NT2/D1 (cell line): ENCODE data around the gene CPSF3.

ENCODE experiments used
- DNase-seq: peaks from one replicate; pipeline ENCODE4 v3.0.0-alpha.2; 2011; ENCODE audit warnings: low read depth, low spot score
- H3K27me3 ChIP-seq: 2 replicates; pipeline ENCODE4 v1.6.0; 2011; ENCODE audit warnings: mild to moderate bottlenecking; ENCODE audit not compliant: insufficient read length, insufficient read depth
- H3K36me3 ChIP-seq: 2 replicates; pipeline ENCODE4 v1.6.1; 2011; ENCODE audit warnings: mild to moderate bottlenecking, low read length, mixed read lengths; ENCODE audit not compliant: insufficient read depth, insufficient read length
- H3K4me1 ChIP-seq: 2 replicates; pipeline ENCODE4 v1.5.1; 2011; ENCODE audit not compliant: insufficient read depth, insufficient read length
- H3K4me3 ChIP-seq: 2 replicates; pipeline ENCODE4 v1.5.1; 2011; ENCODE audit warnings: low read depth; ENCODE audit not compliant: insufficient read length
- H3K9ac ChIP-seq: 2 replicates; pipeline ENCODE4 v1.6.0; 2011; ENCODE audit warnings: low read depth; ENCODE audit not compliant: insufficient read length
- H3K9me3 ChIP-seq: 2 replicates; pipeline ENCODE4 v1.5.1; 2011; ENCODE audit warnings: mild to moderate bottlenecking, low read length; ENCODE audit not compliant: insufficient read depth
- SUZ12 ChIP-seq: IDR thresholded peaks from 2 replicates; pipeline ENCODE4 v1.6.1; 2011; ENCODE audit not compliant: insufficient read length, insufficient read depth; ENCODE audit errors: extremely low read depth
- YY1 ChIP-seq: IDR thresholded peaks from 2 replicates; pipeline ENCODE4 v1.6.1; 2011; ENCODE audit not compliant: insufficient read length, insufficient read depth
- ZNF274 ChIP-seq: IDR thresholded peaks from 2 replicates; pipeline ENCODE4 v1.6.1; 2011; ENCODE audit warnings: mild to moderate bottlenecking, low read depth, low read length

Gene CPSF3

GRCh38 chr2:9398881-9399780 lies 24.3 kb upstream of the CPSF3 start:
- Histone ChIP-seq H3K36me3 (peaks cover 11% of the 10 kb centered on the region), H3K27me3 (no peaks in the 10 kb centered on the region), H3K9me3 (no peaks in the 10 kb centered on the region), H3K9ac (no peak overlapping the region), H3K4me3 (no peak overlapping the region), H3K4me1 (no peaks in the 10 kb centered on the region)
- no peak for TF ChIP-seq SUZ12
- no peak for TF ChIP-seq ZNF274
- TF ChIP-seq YY1: no peak
- DNase-seq: no peak

- TF ChIP-seq SUZ12: no peak
- no peak for TF ChIP-seq YY1
- TF ChIP-seq ZNF274: no peak
- Histone ChIP-seq H3K4me3 (no peak overlapping the region), H3K9me3 (no peaks in the 10 kb centered on the region), H3K4me1 (no peaks in the 10 kb centered on the region), H3K27me3 (no peaks in the 10 kb centered on the region), H3K36me3 (peaks cover 11% of the 10 kb centered on the region), H3K9ac (no peak overlapping the region)
- no peak for DNase-seq
These were observed 23.0 kb upstream of the CPSF3 start for GRCh38 chr2:9400268-9401058.

- H3K9ac ChIP-seq: no peak overlapping the region
- H3K4me1 ChIP-seq: no peaks in the 10 kb centered on the region
- no peaks in the 10 kb centered on the region for H3K9me3 ChIP-seq
- no peak overlapping the region for H3K4me3 ChIP-seq
- no peaks in the 10 kb centered on the region for H3K27me3 ChIP-seq
- no peak for DNase-seq
- TF ChIP-seq ZNF274: no peak
- no peak for TF ChIP-seq SUZ12
- TF ChIP-seq YY1: no peak
- peaks cover 15% of the 10 kb centered on the region for H3K36me3 ChIP-seq
These were observed 22.4 kb upstream of the CPSF3 start for GRCh38 chr2:9401059-9401547.

- H3K4me1 ChIP-seq: no peaks in the 10 kb centered on the region
- peaks cover 19% of the 10 kb centered on the region for H3K36me3 ChIP-seq
- no peak overlapping the region for H3K4me3 ChIP-seq
- no peak for DNase-seq
- no peak for TF ChIP-seq YY1
- TF ChIP-seq SUZ12: no peak
- H3K9me3 ChIP-seq: no peaks in the 10 kb centered on the region
- H3K27me3 ChIP-seq: no peaks in the 10 kb centered on the region
- no peak overlapping the region for H3K9ac ChIP-seq
These were observed 21.6 kb upstream of the CPSF3 start for GRCh38 chr2:9401646-9402371.

GRCh38 chr2:9403924-9404323 lies 19.5 kb upstream of the CPSF3 start:
- Histone ChIP-seq H3K27me3 (no peaks in the 10 kb centered on the region), H3K9me3 (no peaks in the 10 kb centered on the region), H3K4me1 (no peaks in the 10 kb centered on the region), H3K36me3 (peaks cover 39% of the 10 kb centered on the region), H3K9ac (no peak overlapping the region), H3K4me3 (no peak overlapping the region)
- TF ChIP-seq SUZ12: no peak
- no peak for TF ChIP-seq ZNF274
- TF ChIP-seq YY1: no peak
- DNase-seq: no peak

GRCh38 chr2:9404451-9404850 lies 19.0 kb upstream of the CPSF3 start:
- no peak for DNase-seq
- H3K27me3 ChIP-seq: no peaks in the 10 kb centered on the region
- H3K9ac ChIP-seq: no peak overlapping the region
- no peak for TF ChIP-seq SUZ12
- no peak for TF ChIP-seq YY1
- no peak for TF ChIP-seq ZNF274
- no peaks in the 10 kb centered on the region for H3K4me1 ChIP-seq
- H3K9me3 ChIP-seq: no peaks in the 10 kb centered on the region
- peaks cover 42% of the 10 kb centered on the region for H3K36me3 ChIP-seq
- no peak overlapping the region for H3K4me3 ChIP-seq

- H3K4me1 ChIP-seq: no peaks in the 10 kb centered on the region
- TF ChIP-seq YY1: no peak
- no peak for TF ChIP-seq SUZ12
- no peak for TF ChIP-seq ZNF274
- H3K4me3 ChIP-seq: no peak overlapping the region
- H3K36me3 ChIP-seq: peaks cover 43% of the 10 kb centered on the region
- H3K9ac ChIP-seq: no peak overlapping the region
- H3K27me3 ChIP-seq: no peaks in the 10 kb centered on the region
- no peak for DNase-seq
- H3K9me3 ChIP-seq: no peaks in the 10 kb centered on the region
These were observed 17.8 kb upstream of the CPSF3 start for GRCh38 chr2:9405636-9406035.
